HG03565 (cell line): ENCODE data around the gene CNTN4.

Experiments used
- ATAC-seq: cut with Tn5 transposase; IDR thresholded peaks from one replicate; pipeline ENCODE4 v1.9.1; 2021; ENCODE audit warnings: mild to moderate bottlenecking, moderate library complexity; ENCODE audit not compliant: unreplicated experiment

Gene CNTN4

DNA sequence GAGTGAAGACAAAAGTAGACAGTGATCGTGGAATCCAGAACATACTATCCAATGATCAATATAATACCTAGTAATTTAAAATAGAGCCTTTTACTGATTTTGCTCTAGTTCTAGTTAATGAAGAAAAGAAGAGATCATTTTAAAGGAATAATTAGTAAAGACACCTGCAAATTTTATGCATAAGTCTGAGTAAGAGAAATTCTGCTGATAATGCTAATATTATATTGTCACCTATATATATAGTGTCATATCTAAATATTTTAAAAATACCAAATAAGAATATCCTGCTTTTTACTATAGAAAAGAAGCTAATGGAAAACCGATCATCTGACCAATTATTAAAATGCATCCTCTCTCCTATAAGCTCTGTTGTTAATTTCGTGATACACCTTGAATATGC, 152.1 kb downstream of the CNTN4 start:
- ATAC-seq = no peak

DNA sequence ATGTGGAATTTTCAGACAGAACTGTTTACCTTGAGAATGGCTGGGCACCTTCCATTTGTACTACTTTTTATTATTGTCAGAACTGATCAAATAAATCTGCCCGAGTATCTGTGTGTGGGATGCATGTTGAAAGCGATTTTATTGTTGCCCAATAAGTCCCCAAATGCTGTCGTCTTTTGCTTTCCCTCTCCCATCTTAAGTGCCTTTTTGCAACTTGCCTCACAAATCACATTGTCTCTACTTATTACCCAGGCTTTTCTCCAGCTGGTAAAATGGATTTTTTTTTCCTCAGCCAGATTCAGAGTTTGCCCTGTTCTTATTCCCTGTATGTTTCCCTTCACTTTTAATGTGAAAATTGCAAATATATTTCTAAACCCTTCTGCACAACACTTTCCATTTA, 163.1 kb downstream of the CNTN4 start:
- no peak for ATAC-seq

DNA sequence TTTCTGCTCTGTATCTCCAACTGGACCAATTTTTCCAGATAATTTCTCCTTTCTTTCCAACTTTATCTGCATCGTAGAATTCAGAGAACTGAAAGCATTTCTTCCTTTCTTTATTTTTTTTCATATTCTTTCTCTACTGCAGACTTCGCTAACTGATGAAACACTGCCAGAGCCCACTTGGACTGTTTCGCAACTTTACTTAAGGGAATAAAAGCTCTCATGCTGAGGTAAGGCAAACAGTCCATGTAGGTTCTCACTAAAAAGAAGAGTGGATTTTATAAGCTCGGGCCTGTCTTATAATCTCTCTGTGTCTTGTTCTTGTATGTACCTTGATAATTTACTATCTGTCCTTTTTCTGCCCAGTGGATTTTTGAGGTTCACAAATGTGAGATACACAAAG, 163.5 kb downstream of the CNTN4 start:
- no peak for ATAC-seq

DNA sequence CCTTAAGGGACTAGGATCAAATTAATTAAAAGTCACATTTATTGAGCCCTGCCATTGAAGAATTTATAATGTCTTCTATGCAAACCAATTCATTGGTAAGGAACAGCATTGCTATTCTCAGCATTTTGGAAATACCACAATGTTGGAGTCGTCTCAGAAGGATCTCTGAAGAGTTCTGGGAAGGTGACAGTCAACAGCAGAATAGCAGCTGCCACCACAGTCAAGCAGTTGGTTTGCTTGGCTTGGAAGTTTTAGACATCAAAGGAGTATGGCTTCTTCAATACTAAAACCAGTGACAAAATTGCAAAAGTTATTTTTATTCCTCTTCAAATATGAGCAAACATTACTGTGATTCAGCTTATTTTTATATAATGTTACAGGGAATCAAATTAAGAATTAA, 167.9 kb downstream of the CNTN4 start:
- ATAC-seq = no peak

DNA sequence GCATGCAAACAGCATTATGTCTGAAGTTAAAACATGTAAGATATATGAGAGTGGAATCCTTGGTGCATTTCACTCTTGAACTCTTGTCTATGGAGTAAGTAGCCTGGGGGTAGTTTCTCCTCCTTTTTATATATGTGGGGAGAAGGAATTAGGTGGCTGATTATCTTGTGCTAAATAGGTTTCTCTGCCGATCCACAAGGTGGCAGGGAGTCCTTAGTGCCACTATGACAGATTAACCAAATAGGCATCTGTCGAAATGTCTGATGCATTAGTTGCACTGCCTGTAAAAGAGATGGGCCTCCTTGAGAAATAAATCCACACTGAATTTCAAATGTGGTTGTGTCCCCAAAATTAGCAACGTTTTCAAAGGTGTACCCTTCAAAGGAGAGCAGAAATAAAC, 170.1 kb downstream of the CNTN4 start:
- ATAC-seq = no peak

DNA sequence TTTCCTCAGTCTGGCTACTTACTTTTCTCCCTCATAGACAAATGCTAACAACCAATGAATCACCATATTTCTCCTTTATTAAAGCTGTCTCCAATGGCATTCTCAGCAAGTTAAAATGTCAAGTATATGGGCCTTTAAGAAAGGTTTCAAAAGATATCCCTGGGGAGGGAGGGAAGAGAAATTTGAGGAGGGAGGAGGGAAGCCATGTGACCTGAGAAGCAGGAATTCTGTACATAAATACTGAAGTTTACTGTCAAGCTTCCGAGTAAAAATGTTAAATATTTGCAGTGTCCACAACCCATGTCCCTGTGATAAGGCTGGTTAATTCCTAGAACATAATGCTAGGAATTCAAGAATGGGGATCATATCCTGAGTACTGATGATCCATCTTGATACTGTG, 175.9 kb downstream of the CNTN4 start:
- no peak for ATAC-seq

DNA sequence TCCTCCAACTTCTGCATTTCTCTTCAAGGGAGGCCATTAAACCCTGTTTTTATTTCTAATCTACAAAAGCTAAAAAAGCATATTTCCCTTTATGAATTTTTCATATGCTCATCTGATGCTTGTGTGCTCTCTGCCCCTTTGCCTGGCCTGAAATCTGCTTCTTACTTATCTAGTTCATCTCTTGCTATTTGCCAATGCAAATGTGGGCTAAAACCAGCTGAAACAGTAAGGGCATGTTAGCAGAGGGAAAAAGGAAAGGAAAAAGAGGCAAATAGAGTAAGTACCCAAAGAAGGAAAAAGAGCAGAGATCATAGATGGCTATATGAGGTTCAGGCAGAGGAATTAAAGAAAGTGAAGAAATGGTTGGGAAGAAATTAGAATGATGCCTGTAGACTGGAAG, 185.2 kb downstream of the CNTN4 start:
- no peak for ATAC-seq

DNA sequence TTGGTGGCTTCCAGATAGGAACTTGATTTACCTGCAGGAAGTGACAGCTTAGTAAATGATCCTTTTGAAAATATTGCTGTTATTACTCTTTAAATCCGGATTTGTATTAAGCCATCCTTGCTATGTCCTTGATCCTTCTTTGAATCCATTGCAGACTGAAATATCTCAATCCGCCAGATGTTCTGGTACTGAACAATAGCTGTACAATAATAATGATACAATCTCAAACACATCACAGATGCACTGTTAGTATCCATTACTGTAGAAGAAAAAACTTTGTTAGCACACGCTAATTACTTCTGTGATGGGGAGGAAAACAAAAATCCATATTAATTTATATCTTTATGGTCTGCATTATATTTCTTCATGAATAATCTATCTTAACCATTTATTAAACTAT, 202.3 kb downstream of the CNTN4 start:
- ATAC-seq = no peak

DNA sequence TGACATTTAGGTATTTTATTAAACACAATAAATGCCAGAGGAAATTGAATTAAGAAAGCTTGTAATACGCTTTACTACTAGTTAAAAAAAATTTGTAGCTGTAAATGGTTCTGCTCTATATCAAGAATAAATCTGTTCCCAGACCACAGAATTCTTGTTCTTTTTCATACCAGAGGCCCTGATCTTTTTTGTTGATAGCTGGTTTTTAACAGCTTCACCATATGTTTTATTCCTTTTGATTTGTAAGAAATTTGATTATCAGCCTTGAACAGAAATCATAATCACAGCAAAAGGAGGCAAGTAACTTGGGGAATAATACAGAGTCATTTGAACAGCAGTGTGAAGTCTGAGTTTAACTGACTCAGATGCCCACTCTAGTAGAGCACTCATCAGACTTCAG, 202.7 kb downstream of the CNTN4 start:
- ATAC-seq = no peak

DNA sequence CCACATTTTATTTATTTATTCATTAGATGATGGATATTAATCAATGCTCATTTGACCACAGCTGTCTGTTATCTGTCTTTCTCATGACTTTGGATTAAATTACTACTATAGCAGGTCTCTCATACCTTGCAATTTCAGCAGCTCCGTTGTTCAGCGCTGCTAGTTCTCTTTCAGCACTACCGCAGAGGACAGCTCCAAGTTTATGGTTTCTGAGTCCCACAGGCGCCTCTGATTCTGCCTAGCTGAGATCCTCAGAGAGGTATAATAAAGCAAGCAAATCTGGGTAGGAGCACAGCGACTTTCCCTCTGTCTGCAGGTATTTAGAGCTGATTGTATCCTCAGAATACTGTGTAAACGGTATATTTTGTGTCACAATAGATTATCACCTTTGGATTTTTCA, 204.9 kb downstream of the CNTN4 start:
- no peak for ATAC-seq

DNA sequence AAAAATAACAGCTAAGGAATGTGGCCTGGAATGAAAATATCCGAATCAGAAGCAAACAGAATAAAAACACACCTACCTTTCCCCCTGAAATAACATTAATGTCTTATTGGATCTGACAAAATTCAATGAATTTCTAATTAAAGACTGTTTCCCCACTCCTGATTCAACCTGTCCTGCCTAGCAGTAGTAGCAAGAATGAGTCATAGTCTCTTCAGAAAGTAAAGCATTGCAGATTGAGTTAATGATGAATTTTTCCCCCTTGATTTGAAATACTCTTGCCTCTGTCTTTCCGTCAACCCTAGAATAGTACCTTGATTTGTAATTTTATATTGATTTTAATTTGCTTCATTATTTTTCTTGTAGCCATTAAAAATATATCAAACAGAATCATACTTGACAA, 212.4 kb downstream of the CNTN4 start:
- ATAC-seq = no peak

DNA sequence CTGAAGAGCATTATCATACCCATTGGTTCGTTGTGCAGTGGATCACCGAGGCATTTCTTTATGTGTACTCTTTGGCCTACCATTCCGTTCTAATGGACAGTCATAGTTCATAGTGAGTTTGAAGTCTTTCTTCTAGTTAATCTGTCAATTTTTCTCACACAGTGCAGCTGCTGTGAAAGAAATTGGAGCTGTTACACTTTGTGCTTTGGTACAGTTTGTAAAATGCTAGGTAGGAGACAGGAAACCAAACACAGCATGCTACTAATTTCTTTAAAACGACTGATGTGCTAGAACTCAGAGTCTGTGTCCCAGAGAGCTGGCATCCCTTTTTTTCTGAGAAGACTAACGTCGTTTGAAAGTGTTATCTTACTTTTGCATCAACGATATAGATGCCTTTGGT, 218.9 kb downstream of the CNTN4 start:
- no peak for ATAC-seq

DNA sequence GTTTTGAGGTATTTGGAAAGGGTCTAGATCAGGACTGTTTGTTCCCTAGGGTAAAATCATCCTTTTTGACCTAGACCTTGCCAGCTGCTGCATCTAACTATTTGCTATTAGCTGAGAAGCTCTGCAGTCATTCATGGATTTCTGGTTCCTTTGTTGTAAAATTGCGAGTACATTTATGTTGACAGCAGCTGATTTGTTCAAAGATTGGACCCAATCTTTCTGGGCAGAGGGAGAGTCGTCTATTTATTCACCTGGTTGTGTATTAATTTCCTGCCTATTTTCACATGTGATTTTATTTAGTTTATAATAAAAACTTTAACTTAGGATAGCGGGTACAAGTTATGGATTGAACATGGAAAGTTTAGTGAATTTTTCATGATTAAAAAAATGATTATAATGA, 236.3 kb downstream of the CNTN4 start:
- ATAC-seq = no peak

DNA sequence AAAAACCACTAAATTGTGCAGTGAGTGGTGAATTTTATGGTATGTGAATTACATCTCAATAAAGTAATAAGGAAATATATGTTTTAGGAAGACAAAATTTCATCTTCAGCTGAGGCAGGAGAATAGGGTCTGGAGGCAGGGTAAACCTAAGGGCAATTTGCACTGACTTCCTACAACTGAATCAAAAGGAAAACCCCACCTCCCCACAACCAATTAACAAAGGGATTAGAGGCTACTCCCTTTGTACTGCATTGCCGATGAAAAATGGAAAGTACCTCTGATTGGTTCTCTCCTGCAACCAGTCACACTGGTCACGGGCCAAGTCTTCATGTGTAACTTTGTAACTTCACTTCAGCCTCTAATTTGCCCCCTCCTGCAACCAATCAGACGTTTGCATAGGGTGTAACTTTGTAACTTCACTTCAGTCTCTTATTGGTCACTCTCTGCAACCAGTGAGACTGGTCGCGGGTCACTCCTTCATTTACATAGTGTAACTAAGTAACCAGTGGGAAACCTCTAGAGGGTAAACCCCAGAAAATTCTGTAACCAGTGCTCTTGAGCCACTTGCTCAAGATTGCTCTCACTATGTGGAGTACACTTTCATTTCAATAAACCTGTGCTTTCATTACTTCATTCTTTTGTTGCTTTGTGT, 244.5 kb downstream of the CNTN4 start:
- ATAC-seq = no peak

DNA sequence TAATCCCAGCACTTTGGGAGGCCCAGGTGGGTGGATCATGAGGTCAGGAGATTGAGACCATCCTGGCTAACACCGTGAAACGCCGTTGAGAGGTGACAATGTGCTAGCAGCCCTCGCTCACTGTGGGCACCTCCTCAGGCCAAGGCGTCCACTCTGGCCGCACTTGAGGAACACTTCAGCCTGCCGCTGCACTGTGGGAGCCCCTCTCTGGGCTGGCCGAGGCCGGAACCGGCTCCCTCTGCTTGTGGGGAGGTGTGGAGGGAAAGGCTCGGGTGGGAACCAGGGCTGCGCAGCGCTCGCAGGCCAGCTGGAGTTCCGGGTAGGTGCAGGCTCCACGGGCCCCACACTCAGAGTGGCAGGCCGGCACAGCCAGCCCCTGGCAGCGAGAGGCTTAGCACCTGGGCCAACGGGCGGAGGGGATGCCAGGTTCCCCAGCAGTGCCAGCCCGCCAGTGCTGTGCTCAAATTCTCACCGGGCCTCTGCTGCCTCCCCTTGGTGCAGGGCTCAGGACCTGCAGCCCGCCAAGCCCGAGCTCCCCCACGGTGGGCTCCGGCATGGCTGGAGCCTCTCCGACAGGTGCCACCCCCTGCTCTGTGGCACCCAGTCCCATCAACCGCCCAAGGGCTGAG, 253.6 kb downstream of the CNTN4 start:
- no peak for ATAC-seq

DNA sequence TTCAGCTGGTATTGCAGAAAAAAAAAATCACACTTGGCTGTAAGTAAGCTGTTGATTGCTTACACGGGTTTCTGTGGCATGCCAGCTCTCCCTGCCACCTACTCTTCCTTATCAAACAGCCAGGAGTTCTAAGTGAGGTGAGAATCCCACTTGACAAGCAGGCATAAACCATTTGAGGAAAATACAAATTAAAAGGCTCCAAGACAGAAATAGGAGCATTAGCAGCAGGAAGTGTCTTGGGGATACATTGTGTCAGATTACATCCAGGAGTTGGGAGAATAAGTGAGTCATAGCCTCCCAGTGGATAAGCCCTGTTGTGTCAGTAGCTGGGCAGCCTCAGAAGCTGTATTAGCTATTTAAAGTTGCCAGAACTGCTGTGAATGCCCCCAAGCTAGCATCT, 256.0 kb downstream of the CNTN4 start:
- ATAC-seq = no peak

DNA sequence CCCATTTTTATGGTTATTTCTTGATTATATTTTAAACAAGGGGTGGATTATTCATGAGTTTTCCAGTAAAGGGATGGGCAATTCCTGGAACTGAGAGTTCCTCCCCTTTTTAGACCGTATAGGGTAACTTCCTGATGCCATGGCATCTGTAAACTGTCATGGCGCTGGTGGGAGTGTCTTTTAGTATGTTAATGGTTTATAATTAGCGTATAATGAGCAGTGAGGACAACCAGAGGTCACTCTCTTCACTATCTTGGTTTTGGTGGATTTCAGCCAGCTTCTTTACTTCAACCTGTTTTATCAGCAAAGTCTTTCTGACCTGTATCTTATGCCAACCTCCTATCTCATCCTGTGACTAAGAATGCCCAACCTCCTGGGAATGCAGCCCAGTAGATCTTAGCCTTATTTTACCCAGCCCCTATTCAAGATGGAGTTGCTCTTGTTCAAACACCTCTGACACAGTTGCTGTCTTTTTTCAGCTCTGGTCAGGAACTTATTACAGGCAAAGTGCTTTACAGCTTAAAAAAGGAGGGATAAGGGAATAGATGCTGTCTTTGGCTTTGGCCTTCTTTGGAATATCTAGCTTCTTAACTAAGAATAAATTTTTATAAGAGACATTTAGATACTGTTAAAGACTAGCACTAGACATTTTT, 257.8 kb downstream of the CNTN4 start:
- ATAC-seq = no peak

DNA sequence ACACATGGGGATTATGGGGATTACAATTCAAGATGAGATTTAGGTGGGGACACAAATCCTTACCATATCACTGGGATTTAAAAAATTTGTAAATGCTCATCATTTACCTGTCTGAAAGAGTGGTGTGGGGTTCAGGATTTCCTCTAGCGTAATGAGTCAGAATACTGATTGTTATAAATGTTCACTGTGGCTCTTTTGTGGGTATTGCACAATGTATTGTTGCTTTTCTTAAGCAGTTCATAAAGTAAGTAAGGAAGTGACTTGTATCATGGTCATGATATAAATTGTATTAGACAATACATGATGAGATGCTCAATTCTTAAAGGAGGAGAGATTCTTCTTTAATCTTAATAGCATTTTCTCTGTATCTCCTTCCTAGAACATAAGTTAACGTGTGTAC, 262.1 kb downstream of the CNTN4 start:
- ATAC-seq = no peak

DNA sequence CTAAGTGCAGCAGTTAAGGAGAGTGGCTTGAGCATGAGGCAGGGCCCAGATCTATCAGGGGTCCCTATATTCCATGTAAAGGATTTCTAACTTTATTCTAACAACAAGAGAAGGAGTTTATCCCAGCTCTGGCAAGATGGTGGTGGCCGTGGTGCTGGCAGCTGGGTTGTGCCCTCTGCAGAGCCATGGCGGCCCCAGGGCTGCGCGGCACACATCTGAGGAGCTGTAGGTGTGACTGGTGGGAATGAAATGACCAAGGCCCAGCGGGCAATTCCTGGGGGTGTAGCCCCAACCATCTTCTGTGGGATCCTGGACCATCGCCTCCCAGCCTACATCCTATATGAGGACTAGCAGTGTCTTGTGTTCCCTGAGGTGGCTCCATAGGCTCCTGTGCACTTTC, 263.5 kb downstream of the CNTN4 start:
- no peak for ATAC-seq

DNA sequence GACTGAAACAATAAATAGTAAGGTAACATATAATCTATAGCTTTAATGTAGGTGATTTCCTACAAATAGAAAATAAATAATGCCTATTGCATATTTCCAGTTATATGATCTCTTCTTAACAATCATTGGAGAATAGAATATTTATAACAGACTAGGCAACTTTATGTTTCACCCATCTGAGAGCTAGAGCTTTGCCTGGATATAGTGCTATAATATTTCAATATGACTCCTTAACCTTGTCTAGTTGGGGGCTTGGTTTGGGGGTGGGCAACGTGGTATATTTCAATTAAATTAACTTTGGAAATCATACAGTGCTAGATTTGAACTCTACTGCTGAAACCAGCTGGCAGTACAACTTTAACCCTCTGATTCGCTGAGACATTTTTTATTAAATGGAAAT, 265.2 kb downstream of the CNTN4 start:
- ATAC-seq = no peak

DNA sequence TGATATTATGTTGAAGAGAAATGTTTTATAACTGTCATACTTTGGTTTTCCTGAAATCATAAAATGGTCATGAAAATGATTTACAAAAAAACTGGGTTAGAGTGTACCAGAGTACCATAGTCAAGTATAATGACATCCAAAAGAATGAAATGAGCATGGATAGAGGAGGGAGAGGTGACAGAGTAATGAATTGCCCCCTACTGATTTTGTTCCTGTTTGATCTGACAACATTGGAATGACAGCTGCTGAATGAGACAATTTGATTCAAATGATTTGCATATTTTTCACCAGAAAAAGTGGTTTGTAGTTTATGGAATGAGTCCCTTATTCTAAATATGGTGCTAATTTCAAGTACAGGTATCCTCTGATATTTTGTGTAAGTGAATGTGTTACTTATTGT, 271.7 kb downstream of the CNTN4 start:
- ATAC-seq = no peak

DNA sequence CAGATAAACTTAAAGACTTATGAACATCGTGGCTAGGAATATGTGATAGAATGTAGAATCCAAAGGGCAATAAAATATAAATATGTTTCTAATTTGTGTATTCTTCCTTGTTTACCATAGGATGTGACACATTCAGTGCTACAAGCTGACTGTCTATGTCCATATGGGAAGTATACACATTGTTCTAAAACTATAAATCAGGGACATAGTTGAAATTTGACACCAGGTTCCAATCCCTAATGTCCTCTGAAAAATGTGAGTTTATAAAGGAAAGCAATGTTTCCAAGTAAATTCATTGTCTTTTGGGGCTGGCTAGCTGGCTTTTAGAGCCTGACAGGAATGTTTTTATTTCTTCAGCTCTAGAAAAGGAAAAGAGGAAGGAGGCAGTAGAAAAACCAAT, 273.6 kb downstream of the CNTN4 start:
- no peak for ATAC-seq

DNA sequence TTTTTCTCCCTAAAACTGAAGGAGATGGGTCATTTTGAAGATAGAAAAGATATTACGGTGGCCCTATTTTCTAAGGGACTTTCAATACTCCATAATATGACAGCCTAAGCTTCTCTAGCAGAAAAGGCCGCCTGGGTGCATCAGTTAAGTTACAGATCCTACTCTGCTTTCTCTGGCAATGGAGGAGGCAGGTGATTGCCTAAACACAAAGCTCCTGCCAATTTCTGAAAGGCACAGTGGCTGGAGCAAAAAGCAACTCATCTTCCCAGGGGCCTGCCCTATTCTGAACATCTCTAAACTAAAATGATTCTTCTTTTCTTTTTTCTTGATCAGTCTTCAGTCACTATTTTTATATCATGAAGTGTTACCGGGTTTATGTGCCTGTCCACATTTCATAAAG, 276.7 kb downstream of the CNTN4 start:
- ATAC-seq = no peak
